UCSD-AML1 (cell line): ENCODE data around the gene COMT.

Experiments
- DNase-seq: peaks from one replicate; lab custom pipeline; 2025; ENCODE audit not compliant: unreplicated experiment; lab: John Stamatoyannopoulos, UW

The COMT gene

GRCh38 chr22:19992481-19992911, 50.9 kb downstream of the COMT start:
- DNase-seq: no peak

- DNase-seq: no peak
Measured at GRCh38 chr22:19992921-19993355, 51.4 kb downstream of the COMT start.

- no peak for DNase-seq
Measured at GRCh38 chr22:19993926-19994325, 52.4 kb downstream of the COMT start.

- DNase-seq: no peak
Measured at GRCh38 chr22:19994851-19995610, 53.5 kb downstream of the COMT start.

GRCh38 chr22:19995611-19996339, 54.2 kb downstream of the COMT start:
- no peak for DNase-seq

GRCh38 chr22:19996694-19997384, 55.3 kb downstream of the COMT start:
- DNase-seq: no peak

- DNase-seq: no peak
Measured at GRCh38 chr22:19997561-19998231, 56.1 kb downstream of the COMT start.

- DNase-seq: no peak
Measured at GRCh38 chr22:19998232-19998951, 56.8 kb downstream of the COMT start.

GRCh38 chr22:19998991-19999820, 57.6 kb downstream of the COMT start:
- no peak for DNase-seq

- no peak for DNase-seq
Measured at GRCh38 chr22:20000246-20001081, 58.9 kb downstream of the COMT start.

GRCh38 chr22:20001082-20001638, 59.6 kb downstream of the COMT start:
- DNase-seq: peak; percentile 37

- no peak for DNase-seq
Measured at GRCh38 chr22:20002128-20002527, 60.6 kb downstream of the COMT start.

- DNase-seq: no peak
Measured at GRCh38 chr22:20002636-20003035, 61.1 kb downstream of the COMT start.

GRCh38 chr22:20003304-20003703, 61.7 kb downstream of the COMT start:
- DNase-seq: no peak

- DNase-seq: no peak
Measured at GRCh38 chr22:20004464-20004863, 62.9 kb downstream of the COMT start.

GRCh38 chr22:20008221-20008995, 66.8 kb downstream of the COMT start:
- DNase-seq: no peak

GRCh38 chr22:20009018-20009491, 67.5 kb downstream of the COMT start:
- DNase-seq: no peak
